ENCODE data around the gene PLEKHH2. TPM values are rescaled to one million over a fixed set of nuclear protein-coding genes. Genes with fewer than 3 reads are reported as not detected.
"Not testable (repeated sequence)": the region's sequence is repeated elsewhere in the genome, so short reads cannot be mapped to it uniquely, and the experiment has no call there.

PLEKHH2 gene
- polyA plus RNA-seq, 1 donor: 14.7 TPM

- not testable (repeated sequence) for H3K4me3 ChIP-seq (ENCODE audit: low read length); H3K9me3 ChIP-seq (ENCODE audit: control insufficient read depth, low read depth, low read length); DNase-seq; H3K27ac ChIP-seq (ENCODE audit: low read length); H3K36me3 ChIP-seq (ENCODE audit: control insufficient read depth, insufficient read depth, low read length); H3K4me1 ChIP-seq (ENCODE audit: control insufficient read depth, insufficient read depth, low read length)
- peaks cover 31% of the 10 kb centered on the region for H3K27me3 ChIP-seq (ENCODE audit: control insufficient read depth, insufficient read depth, low read length)
- no CpG with 5 or more reads among the region's 12 CpGs for WGBS (ENCODE audit: insufficient coverage, low lambda C conversion rate)
Measured at GRCh38 chr2:43636153-43636552, 907 bp upstream of the PLEKHH2 start.

DNA sequence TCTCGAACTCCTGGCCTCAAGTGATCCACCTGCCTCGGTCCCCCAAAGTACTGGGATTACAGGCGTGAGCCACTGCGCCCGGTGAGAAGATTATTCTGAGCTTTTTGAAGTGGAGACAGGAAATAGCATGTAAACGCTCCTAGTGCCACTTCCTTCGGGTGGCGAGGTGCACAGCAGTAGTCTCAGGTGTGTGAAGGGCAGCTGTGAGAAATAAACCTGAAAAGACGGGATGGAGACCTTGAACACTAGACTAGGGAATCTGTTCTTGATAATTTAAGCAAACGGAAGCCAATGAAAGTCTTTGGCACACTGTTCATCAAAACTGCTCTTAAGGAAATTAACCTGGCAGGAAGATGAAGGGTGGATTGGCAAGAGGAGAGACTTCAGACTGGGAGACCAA is 439 bp upstream of the PLEKHH2 start:
- peak overlapping the region; percentile 71 for H3K4me3 ChIP-seq (ENCODE audit: low read length)
- no peak overlapping the region for H3K27ac ChIP-seq (ENCODE audit: low read length)
- peaks cover 4% of the 10 kb centered on the region for H3K9me3 ChIP-seq (ENCODE audit: control insufficient read depth, low read depth, low read length)
- peaks cover 31% of the 10 kb centered on the region for H3K27me3 ChIP-seq (ENCODE audit: control insufficient read depth, insufficient read depth, low read length)
- peaks cover 5% of the 10 kb centered on the region for H3K4me1 ChIP-seq (ENCODE audit: control insufficient read depth, insufficient read depth, low read length)
- no CpG with 5 or more reads among the region's 10 CpGs for WGBS (ENCODE audit: insufficient coverage, low lambda C conversion rate)
- no peak for DNase-seq
- H3K36me3 ChIP-seq (ENCODE audit: control insufficient read depth, insufficient read depth, low read length): no peaks in the 10 kb centered on the region

DNA sequence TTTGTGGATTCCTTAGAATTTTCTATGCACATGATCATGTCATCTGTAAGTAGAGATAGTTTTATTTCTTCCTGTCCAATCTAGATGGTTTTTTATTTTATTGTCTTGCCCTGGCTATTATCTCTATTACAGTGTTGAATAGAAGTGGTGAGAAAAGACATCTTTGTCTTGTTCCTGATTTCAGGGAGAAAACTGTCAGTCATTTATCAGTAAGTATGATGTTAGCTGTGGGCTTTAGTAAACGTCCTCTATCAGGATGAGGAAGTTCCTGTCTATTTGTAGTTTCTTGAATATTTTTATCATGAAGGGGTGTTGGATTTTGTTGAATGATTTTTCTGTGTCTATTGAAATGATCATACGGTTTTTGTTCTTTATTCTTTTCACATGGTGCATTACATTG is 5.3 kb downstream of the PLEKHH2 start:
- 60% methylated on average over 2 of the region's 2 CpGs for WGBS (ENCODE audit: insufficient coverage, low lambda C conversion rate)
- DNase-seq: no peak
- H3K36me3 ChIP-seq (ENCODE audit: control insufficient read depth, insufficient read depth, low read length): no peaks in the 10 kb centered on the region
- H3K9me3 ChIP-seq (ENCODE audit: control insufficient read depth, low read depth, low read length): peaks cover 4% of the 10 kb centered on the region
- H3K27ac ChIP-seq (ENCODE audit: low read length): no peak overlapping the region
- H3K4me3 ChIP-seq (ENCODE audit: low read length): no peak overlapping the region
- H3K27me3 ChIP-seq (ENCODE audit: control insufficient read depth, insufficient read depth, low read length): peaks cover 2% of the 10 kb centered on the region
- H3K4me1 ChIP-seq (ENCODE audit: control insufficient read depth, insufficient read depth, low read length): no peaks in the 10 kb centered on the region

- H3K9me3 ChIP-seq (ENCODE audit: control insufficient read depth, low read depth, low read length): peaks cover 4% of the 10 kb centered on the region
- H3K27me3 ChIP-seq (ENCODE audit: control insufficient read depth, insufficient read depth, low read length): no peaks in the 10 kb centered on the region
- H3K4me1 ChIP-seq (ENCODE audit: control insufficient read depth, insufficient read depth, low read length): no peaks in the 10 kb centered on the region
- no peak for DNase-seq
- H3K36me3 ChIP-seq (ENCODE audit: control insufficient read depth, insufficient read depth, low read length): no peaks in the 10 kb centered on the region
- no peak overlapping the region for H3K27ac ChIP-seq (ENCODE audit: low read length)
- H3K4me3 ChIP-seq (ENCODE audit: low read length): no peak overlapping the region
- no CpG with 5 or more reads among the region's 1 CpG for WGBS (ENCODE audit: insufficient coverage, low lambda C conversion rate)
Measured at GRCh38 chr2:43643680-43644079, 6.6 kb downstream of the PLEKHH2 start.

DNA sequence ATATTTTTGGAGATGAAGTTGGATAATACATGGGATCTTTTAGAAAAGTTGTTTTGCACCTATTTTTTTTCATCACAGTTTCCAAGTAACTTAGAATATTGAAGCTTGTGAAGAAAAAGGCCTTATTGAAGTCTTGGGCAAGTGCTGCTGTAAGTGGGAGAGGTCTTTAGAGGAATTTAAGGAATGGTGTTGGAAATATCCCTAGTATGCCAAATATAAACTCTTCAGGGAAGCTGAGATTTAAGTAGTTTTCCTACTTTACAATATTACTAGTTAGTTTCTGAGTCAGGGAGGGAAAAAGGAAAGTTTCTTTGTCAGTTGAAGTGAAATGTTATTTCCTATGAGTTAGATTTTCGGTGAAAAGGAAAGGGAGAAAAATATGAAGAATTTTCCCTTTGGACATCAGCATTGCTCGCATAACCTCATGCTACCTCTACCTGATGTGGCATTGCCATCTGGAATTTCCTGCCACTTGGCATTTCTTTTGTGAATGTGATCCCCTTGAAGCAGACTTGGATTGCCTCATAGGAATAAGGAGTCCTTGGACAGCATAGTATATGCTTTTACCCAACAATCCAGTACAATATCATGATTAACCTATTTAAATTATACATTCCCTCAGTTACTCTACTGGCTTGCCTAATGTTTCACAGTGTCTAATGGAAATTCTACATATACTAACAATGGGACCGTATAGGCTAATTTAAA is 12.1 kb downstream of the PLEKHH2 start:
- no peaks in the 10 kb centered on the region for H3K27me3 ChIP-seq (ENCODE audit: control insufficient read depth, insufficient read depth, low read length)
- 100% methylated on average over 1 of the region's 3 CpGs for WGBS (ENCODE audit: insufficient coverage, low lambda C conversion rate)
- no peaks in the 10 kb centered on the region for H3K9me3 ChIP-seq (ENCODE audit: control insufficient read depth, low read depth, low read length)
- H3K4me3 ChIP-seq (ENCODE audit: low read length): no peak overlapping the region
- no peaks in the 10 kb centered on the region for H3K4me1 ChIP-seq (ENCODE audit: control insufficient read depth, insufficient read depth, low read length)
- peak overlapping the region; percentile 2 for H3K27ac ChIP-seq (ENCODE audit: low read length)
- H3K36me3 ChIP-seq (ENCODE audit: control insufficient read depth, insufficient read depth, low read length): no peaks in the 10 kb centered on the region
- DNase-seq: peak in 1 of 2 donors; percentile 8

DNA sequence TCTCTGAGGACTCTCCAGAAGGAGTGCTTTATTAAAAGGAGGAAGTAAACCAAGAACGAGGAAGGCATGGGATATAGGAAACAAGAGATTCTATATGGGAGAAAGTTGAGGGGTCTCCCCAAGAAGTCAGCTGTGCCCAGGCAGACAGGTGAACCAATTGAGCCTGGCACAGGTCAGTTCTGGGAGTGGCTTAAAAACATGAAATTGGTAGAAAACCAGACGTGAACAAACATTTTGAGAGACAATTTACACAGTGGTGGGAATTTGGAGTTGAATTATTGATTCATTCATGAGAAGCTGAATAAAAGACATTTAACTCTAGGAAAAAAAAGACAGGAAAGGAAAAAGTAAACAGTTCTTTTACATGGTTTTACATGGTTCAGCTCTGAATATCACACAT is 16.4 kb downstream of the PLEKHH2 start:
- no peaks in the 10 kb centered on the region for H3K9me3 ChIP-seq (ENCODE audit: control insufficient read depth, low read depth, low read length)
- H3K36me3 ChIP-seq (ENCODE audit: control insufficient read depth, insufficient read depth, low read length): no peaks in the 10 kb centered on the region
- no peak overlapping the region for H3K27ac ChIP-seq (ENCODE audit: low read length)
- DNase-seq: no peak
- no peaks in the 10 kb centered on the region for H3K27me3 ChIP-seq (ENCODE audit: control insufficient read depth, insufficient read depth, low read length)
- H3K4me3 ChIP-seq (ENCODE audit: low read length): no peak overlapping the region
- WGBS (ENCODE audit: insufficient coverage, low lambda C conversion rate): 88% methylated on average over 1 of the region's 2 CpGs
- no peaks in the 10 kb centered on the region for H3K4me1 ChIP-seq (ENCODE audit: control insufficient read depth, insufficient read depth, low read length)

- no peaks in the 10 kb centered on the region for H3K36me3 ChIP-seq (ENCODE audit: control insufficient read depth, insufficient read depth, low read length)
- no peaks in the 10 kb centered on the region for H3K4me1 ChIP-seq (ENCODE audit: control insufficient read depth, insufficient read depth, low read length)
- no CpG with 5 or more reads among the region's 3 CpGs for WGBS (ENCODE audit: insufficient coverage, low lambda C conversion rate)
- H3K9me3 ChIP-seq (ENCODE audit: control insufficient read depth, low read depth, low read length): no peaks in the 10 kb centered on the region
- H3K27ac ChIP-seq (ENCODE audit: low read length): no peak overlapping the region
- H3K27me3 ChIP-seq (ENCODE audit: control insufficient read depth, insufficient read depth, low read length): no peaks in the 10 kb centered on the region
- H3K4me3 ChIP-seq (ENCODE audit: low read length): no peak overlapping the region
- no peak for DNase-seq
Measured at GRCh38 chr2:43657241-43657640, 20.2 kb downstream of the PLEKHH2 start.

DNA sequence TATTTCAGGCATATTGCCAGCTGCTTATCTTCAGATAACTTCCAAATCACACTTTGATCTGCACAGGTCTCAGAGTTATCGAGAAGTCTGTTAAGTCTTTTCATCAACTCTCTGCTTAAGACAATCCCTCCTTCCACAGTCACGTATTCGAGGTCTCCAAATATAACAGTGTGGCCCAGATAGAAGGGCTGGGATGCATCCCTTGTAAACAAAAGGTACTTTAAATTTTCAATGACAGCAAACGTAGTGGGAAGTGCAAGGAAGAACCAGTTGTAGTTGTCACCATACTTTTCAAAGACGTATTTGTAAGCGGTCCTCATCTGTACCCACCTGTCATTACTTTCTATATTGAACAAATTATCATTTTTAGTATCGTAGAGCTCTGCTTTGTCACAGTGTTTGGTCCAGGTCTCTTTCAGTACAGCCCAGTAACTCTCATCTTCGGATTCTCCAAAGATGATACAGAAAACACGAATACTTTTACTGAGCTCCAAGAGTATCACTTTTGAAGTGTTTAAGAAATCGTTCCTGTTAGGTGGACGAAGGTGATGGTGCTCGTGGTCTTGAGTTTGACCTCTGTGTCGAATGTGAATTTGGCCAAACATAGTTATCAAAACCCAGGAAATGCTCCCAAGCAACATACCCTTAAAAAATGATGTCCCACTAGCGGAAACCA is 38.7 kb downstream of the PLEKHH2 start:
- 78% methylated on average over 5 of the region's 14 CpGs for WGBS (ENCODE audit: insufficient coverage, low lambda C conversion rate)
- peak in 1 of 2 donors; percentile 3 for DNase-seq

DNA sequence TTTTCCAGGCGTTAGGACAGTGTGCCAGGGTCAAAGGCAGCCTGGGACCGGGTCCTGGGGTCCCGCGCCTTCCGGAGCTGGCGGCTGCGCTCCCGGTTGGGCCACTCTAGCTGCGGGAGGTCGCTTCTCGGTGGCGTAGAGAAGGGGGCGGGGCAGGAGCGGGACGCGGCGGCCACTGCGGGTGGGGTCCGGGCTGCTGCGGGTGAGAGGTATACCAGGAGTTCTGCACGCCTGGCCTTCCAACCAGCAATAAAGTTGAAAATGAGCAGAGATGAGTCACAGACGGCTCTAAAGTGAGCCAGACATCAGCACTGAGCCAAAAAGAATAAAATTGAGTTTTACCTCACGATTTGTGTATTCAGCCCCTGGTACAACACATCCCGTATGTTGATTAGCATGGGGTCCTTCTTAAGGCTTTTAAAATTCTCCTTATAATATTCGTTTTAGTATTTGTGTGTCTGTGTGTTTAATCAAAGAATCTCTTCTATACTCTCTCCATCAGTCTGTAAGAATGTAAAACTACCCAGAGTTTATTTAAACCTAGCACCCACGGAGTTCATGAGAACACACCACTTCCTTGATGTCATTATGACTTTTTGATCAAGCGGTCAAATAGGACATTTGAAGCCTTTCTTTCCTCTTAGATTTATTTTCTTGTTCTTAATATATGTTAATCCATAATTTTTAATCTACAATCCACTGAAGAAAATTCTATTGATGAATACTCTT is 39.4 kb downstream of the PLEKHH2 start, which contains the start of gene C1GALT1C1L:
TSS of gene C1GALT1C1L (minus strand) at position 108 of the 729 bp plus-strand sequence. CDS start at position 1, 107 bp downstream.
- 38% methylated on average over 3 of the region's 27 CpGs for WGBS (ENCODE audit: insufficient coverage, low lambda C conversion rate)
- peaks cover 3% of the 10 kb centered on the region for H3K4me1 ChIP-seq (ENCODE audit: control insufficient read depth, insufficient read depth, low read length)

More for the DNA sequence above, 38.7 kb downstream of the PLEKHH2 start:
- Histone ChIP-seq H3K4me1 (ENCODE audit: control insufficient read depth, insufficient read depth, low read length) (peaks cover 3% of the 10 kb centered on the region), H3K27me3 (ENCODE audit: control insufficient read depth, insufficient read depth, low read length) (no peaks in the 10 kb centered on the region), H3K4me3 (ENCODE audit: low read length) (peak overlapping the region; percentile 51), H3K9me3 (ENCODE audit: control insufficient read depth, low read depth, low read length) (no peaks in the 10 kb centered on the region), H3K36me3 (ENCODE audit: control insufficient read depth, insufficient read depth, low read length) (no peaks in the 10 kb centered on the region), H3K27ac (ENCODE audit: low read length) (no peak overlapping the region)

DNA sequence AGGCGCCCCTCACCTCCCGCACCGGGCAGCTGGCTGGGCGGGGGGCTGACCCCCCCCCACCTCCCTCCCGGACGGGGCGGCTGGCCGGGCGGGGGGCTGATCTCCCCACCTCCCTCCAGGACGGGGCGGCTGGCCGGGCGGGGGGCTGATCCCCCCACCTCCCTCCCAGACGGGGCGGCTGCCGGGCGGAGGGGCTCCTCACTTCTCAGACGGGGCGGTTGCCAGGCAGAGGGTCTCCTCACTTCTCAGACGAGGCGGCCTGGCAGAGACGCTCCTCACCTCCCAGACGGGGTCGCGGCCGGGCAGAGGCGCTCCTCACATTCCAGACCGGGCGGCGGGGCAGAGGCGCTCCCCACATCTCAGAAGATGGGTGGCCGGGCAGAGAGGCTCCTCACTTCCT is 40.7 kb downstream of the PLEKHH2 start:
- H3K9me3 ChIP-seq (ENCODE audit: control insufficient read depth, low read depth, low read length); DNase-seq; H3K4me3 ChIP-seq (ENCODE audit: low read length); H3K27me3 ChIP-seq (ENCODE audit: control insufficient read depth, insufficient read depth, low read length); H3K36me3 ChIP-seq (ENCODE audit: control insufficient read depth, insufficient read depth, low read length); H3K27ac ChIP-seq (ENCODE audit: low read length); H3K4me1 ChIP-seq (ENCODE audit: control insufficient read depth, insufficient read depth, low read length): not testable (repeated sequence)
- no CpG with 5 or more reads among the region's 32 CpGs for WGBS (ENCODE audit: insufficient coverage, low lambda C conversion rate)

More for the DNA sequence above, 39.4 kb downstream of the PLEKHH2 start, which contains the start of gene C1GALT1C1L:
- H3K4me3 ChIP-seq (ENCODE audit: low read length): peak within 1 kb of the TSS; percentile 51
- H3K9me3 ChIP-seq (ENCODE audit: control insufficient read depth, low read depth, low read length): no peaks in the 10 kb centered on the region
- no peaks in the 10 kb centered on the region for H3K36me3 ChIP-seq (ENCODE audit: control insufficient read depth, insufficient read depth, low read length)
- DNase-seq: peak; percentile 12 to 64
- no peak within 1 kb of the TSS for H3K27ac ChIP-seq (ENCODE audit: low read length)
- no peaks in the 10 kb centered on the region for H3K27me3 ChIP-seq (ENCODE audit: control insufficient read depth, insufficient read depth, low read length)

All from large intestine (tissue), 3 donors.